HEK293 (cell line): ENCODE measurements around the gene ITGB4.

Experiments used
- CTCF ChIA-PET: fragments of 350-600 bp; formaldehyde crosslinking; extraction: SDS; loops from one replicate; lab custom pipeline; 2021; ENCODE audit warnings: antibody characterized with exemption; lab: Yijun Ruan, JAX
- POLR2A ChIA-PET: fragments of 300-600 bp; formaldehyde crosslinking; extraction: SDS; loops from one replicate; lab custom pipeline; 2020; ENCODE audit warnings: antibody characterized with exemption, inconsistent platforms; lab: Yijun Ruan, JAX
- H3K27ac ChIP-seq: fragments of 200-500 bp; sonication (Bioruptor generic); 2 replicates; pipeline ENCODE4 v1.5.1; 2014; ENCODE audit warnings: low read depth, low read length, control low read depth, inconsistent platforms; ENCODE audit errors: extremely low read depth
- H3K36me3 ChIP-seq, 2 experiments: fragments of 200-500 bp in 1 of 2; sonication (Bioruptor generic) in 1 of 2; 1 replicate in 1 of 2; 2 replicates in 1 of 2; pipeline ENCODE4 v1.5.1; 2014 to 2017; ENCODE audit warnings: inconsistent platforms in 2 of 2, low read length in 2 of 2; ENCODE audit not compliant: control insufficient read depth in 2 of 2, insufficient read depth in 1 of 2
- H3K4me1 ChIP-seq: fragments of 200-500 bp; sonication (Bioruptor generic); 2 replicates; pipeline ENCODE4 v1.5.1; 2014; ENCODE audit warnings: mild to moderate bottlenecking, low read length, inconsistent platforms; ENCODE audit not compliant: control insufficient read depth, insufficient read depth
- H3K4me3 ChIP-seq: 2 replicates; pipeline ENCODE4 v1.5.1; 2011; ENCODE audit warnings: low read depth, mild to moderate bottlenecking, control low read depth, low read length, moderate library complexity
- H3K9me3 ChIP-seq: fragments of 200-500 bp; sonication (Bioruptor generic); 2 replicates; pipeline ENCODE4 v1.5.1; 2014; ENCODE audit warnings: low read depth, low read length, inconsistent platforms; ENCODE audit not compliant: control insufficient read depth, insufficient read depth
- FEZF1 ChIP-seq: fragments of 450-650 bp; formaldehyde crosslinking; IDR thresholded peaks from 2 replicates; pipeline ENCODE4 v1.5.1; 2016; ENCODE audit warnings: missing biosample characterization, missing genetic modification characterization
- KLF16 ChIP-seq: fragments of 450-650 bp; formaldehyde crosslinking; IDR thresholded peaks from 2 replicates; pipeline ENCODE4 v1.5.1; 2017; ENCODE audit warnings: missing biosample characterization, missing genetic modification characterization
- OVOL3 ChIP-seq: fragments of 450-650 bp; formaldehyde crosslinking; IDR thresholded peaks from 2 replicates; pipeline ENCODE4 v1.5.1; 2016; ENCODE audit warnings: missing biosample characterization, missing genetic modification characterization
- ZBTB1 ChIP-seq: fragments of 450-650 bp; formaldehyde crosslinking; IDR thresholded peaks from 2 replicates; pipeline ENCODE4 v1.5.1; 2016; ENCODE audit warnings: missing biosample characterization, missing genetic modification characterization
- ZEB2 ChIP-seq: fragments of 450-650 bp; formaldehyde crosslinking; IDR thresholded peaks from 2 replicates; pipeline ENCODE4 v1.5.1; 2016; ENCODE audit warnings: missing biosample characterization, missing genetic modification characterization
- ZFHX2 ChIP-seq: fragments of 450-650 bp; formaldehyde crosslinking; conservative IDR thresholded peaks from 2 replicates; pipeline ENCODE4 v1.5.1; 2016; ENCODE audit warnings: missing biosample characterization, missing genetic modification characterization
- ZNF133 ChIP-seq: fragments of 450-650 bp; formaldehyde crosslinking; IDR thresholded peaks from 2 replicates; pipeline ENCODE4 v1.5.1; 2016; ENCODE audit warnings: missing biosample characterization, missing genetic modification characterization
- ZNF138 ChIP-seq: fragments of 450-650 bp; formaldehyde crosslinking; IDR thresholded peaks from 2 replicates; pipeline ENCODE4 v1.5.1; 2016; ENCODE audit warnings: missing biosample characterization, missing genetic modification characterization, borderline replicate concordance
- ZNF174 ChIP-seq: fragments of 450-650 bp; formaldehyde crosslinking; IDR thresholded peaks from 2 replicates; pipeline ENCODE4 v1.5.0; 2017; ENCODE audit warnings: missing biosample characterization, mild to moderate bottlenecking, missing genetic modification characterization
- ZNF19 ChIP-seq: fragments of 450-650 bp; formaldehyde crosslinking; IDR thresholded peaks from 2 replicates; pipeline ENCODE4; 2016; ENCODE audit warnings: missing biosample characterization, missing genetic modification characterization, low read depth
- ZNF223 ChIP-seq: fragments of 450-650 bp; formaldehyde crosslinking; IDR thresholded peaks from 2 replicates; pipeline ENCODE4 v1.5.1; 2016; ENCODE audit warnings: missing biosample characterization, missing genetic modification characterization
- ZNF24 ChIP-seq: fragments of 450-650 bp; formaldehyde crosslinking; IDR thresholded peaks from 2 replicates; pipeline ENCODE4 v1.5.1; 2016; ENCODE audit warnings: missing biosample characterization, missing genetic modification characterization
- ZNF292 ChIP-seq: fragments of 450-650 bp; formaldehyde crosslinking; IDR thresholded peaks from 2 replicates; pipeline ENCODE4 v1.5.1; 2016; ENCODE audit warnings: low read depth, missing biosample characterization, missing genetic modification characterization, borderline replicate concordance
- ZNF510 ChIP-seq: fragments of 450-650 bp; formaldehyde crosslinking; IDR thresholded peaks from 2 replicates; pipeline ENCODE4 v1.5.1; 2018; ENCODE audit warnings: mild to moderate bottlenecking, missing genetic modification characterization, missing biosample characterization; ENCODE audit not compliant: insufficient replicate concordance
- ZNF600 ChIP-seq: fragments of 450-650 bp; formaldehyde crosslinking; IDR thresholded peaks from 2 replicates; pipeline ENCODE4 v1.5.1; 2016; ENCODE audit warnings: missing biosample characterization, missing genetic modification characterization
- ZNF843 ChIP-seq: fragments of 450-650 bp; formaldehyde crosslinking; IDR thresholded peaks from 2 replicates; pipeline ENCODE4 v1.5.1; 2016; ENCODE audit warnings: missing biosample characterization, missing genetic modification characterization
- ZSCAN23 ChIP-seq: fragments of 450-650 bp; formaldehyde crosslinking; IDR thresholded peaks from 2 replicates; pipeline ENCODE4 v1.5.1; 2016; ENCODE audit warnings: missing biosample characterization, missing genetic modification characterization
- TF ChIP-seq, protein P1 (sequence below): fragments of 450-650 bp; formaldehyde crosslinking; IDR thresholded peaks from 2 replicates; pipeline ENCODE4 v1.5.1; 2016; ENCODE audit warnings: missing biosample characterization, missing genetic modification characterization
- TF ChIP-seq, protein P2 (sequence below): fragments of 450-650 bp; formaldehyde crosslinking; IDR thresholded peaks from 2 replicates; pipeline ENCODE4 v1.5.1; 2017; ENCODE audit warnings: missing biosample characterization, missing genetic modification characterization
- TF ChIP-seq, protein P3 (sequence below): fragments of 450-650 bp; formaldehyde crosslinking; IDR thresholded peaks from 2 replicates; pipeline ENCODE4 v1.5.0; 2017; ENCODE audit warnings: missing biosample characterization, missing genetic modification characterization, borderline replicate concordance

The ITGB4 gene

DNA sequence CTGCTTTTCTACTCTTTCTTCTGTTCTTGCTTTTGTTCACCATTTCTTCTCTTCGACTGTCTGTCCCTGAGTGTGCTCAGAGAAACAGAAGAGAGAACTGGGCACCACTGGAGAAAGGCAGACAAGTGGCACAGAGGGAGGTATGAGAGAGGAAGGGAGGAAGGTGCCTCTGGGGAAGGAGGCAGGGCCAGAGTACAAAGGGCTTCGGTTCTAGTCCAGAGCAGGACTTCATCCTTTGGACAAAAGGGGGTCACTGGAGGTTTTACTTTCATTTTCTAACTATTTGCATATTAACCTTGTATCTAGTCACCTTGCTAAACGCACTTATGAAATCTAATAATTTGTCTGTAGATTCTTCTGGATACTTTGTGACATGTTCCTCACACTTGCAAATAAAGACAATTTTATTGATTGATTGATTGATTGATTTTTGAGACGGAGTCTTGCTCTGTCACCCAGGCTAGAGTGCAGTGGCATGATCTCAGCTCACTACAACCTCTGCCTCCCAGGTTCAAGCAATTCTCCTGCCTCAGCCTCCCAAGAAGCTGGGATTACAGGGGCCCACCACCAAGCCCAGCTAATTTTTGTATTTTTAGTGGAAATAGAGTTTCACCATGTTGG, 13.5 kb downstream of the ITGB4 start (continued):
- TF ChIP-seq ZNF138 (tag by site-specific recombination) (no peak), ZBTB1 (no peak), ZSCAN23 (tag by site-specific recombination) (no peak), ZNF19 (no peak), ZNF292 (tag by site-specific recombination) (no peak), ZNF600 (tag by site-specific recombination) (no peak), ZNF24 (no peak), ZNF223 (no peak), ZEB2 (tag by site-specific recombination) (no peak), ZFHX2 (tag by site-specific recombination) (no peak)

DNA sequence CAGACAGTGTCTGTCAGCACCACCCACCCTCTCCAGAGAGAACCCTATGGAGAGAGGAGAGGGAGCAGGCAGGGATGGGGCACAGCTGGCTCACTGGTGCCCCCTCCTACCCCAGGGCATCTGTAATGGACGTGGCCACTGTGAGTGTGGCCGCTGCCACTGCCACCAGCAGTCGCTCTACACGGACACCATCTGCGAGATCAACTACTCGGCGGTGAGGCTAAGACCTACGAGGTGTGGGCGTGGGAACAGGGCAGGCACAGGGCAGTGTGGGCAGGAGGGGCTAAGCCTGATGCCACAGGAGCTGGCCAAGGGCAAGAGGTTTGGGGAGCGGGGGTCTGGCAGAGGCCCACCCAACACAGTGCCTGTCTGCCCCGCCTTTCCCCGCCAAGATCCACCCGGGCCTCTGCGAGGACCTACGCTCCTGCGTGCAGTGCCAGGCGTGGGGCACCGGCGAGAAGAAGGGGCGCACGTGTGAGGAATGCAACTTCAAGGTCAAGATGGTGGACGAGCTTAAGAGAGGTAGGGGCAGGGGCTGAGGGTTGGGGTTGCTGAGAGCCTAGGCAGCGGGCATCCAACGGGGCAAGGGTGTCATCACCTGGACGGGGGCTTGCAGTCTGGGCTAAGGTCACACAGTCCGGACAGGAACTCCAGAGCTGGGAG, 15.0 kb downstream of the ITGB4 start:
- TF ChIP-seq ZNF174 (no peak), ZNF843 (no peak), KLF16 (tag by site-specific recombination) (no peak), OVOL3 (tag by site-specific recombination) (no peak), ZNF223 (no peak), FEZF1 (tag by site-specific recombination) (no peak), ZNF510 (tag by site-specific recombination) (no peak), ZNF292 (tag by site-specific recombination) (no peak), ZNF133 (tag by site-specific recombination) (no peak)
- TF ChIP-seq, protein P1, sequence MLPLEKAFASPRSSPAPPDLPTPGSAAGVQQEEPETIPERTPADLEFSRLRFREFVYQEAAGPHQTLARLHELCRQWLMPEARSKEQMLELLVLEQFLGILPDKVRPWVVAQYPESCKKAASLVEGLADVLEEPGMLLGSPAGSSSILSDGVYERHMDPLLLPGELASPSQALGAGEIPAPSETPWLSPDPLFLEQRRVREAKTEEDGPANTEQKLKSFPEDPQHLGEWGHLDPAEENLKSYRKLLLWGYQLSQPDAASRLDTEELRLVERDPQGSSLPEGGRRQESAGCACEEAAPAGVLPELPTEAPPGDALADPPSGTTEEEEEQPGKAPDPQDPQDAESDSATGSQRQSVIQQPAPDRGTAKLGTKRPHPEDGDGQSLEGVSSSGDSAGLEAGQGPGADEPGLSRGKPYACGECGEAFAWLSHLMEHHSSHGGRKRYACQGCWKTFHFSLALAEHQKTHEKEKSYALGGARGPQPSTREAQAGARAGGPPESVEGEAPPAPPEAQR (tag by site-specific recombination): no peak
- TF ChIP-seq, protein P2, sequence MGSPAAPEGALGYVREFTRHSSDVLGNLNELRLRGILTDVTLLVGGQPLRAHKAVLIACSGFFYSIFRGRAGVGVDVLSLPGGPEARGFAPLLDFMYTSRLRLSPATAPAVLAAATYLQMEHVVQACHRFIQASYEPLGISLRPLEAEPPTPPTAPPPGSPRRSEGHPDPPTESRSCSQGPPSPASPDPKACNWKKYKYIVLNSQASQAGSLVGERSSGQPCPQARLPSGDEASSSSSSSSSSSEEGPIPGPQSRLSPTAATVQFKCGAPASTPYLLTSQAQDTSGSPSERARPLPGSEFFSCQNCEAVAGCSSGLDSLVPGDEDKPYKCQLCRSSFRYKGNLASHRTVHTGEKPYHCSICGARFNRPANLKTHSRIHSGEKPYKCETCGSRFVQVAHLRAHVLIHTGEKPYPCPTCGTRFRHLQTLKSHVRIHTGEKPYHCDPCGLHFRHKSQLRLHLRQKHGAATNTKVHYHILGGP (tag by site-specific recombination): no peak
- TF ChIP-seq, protein P3, sequence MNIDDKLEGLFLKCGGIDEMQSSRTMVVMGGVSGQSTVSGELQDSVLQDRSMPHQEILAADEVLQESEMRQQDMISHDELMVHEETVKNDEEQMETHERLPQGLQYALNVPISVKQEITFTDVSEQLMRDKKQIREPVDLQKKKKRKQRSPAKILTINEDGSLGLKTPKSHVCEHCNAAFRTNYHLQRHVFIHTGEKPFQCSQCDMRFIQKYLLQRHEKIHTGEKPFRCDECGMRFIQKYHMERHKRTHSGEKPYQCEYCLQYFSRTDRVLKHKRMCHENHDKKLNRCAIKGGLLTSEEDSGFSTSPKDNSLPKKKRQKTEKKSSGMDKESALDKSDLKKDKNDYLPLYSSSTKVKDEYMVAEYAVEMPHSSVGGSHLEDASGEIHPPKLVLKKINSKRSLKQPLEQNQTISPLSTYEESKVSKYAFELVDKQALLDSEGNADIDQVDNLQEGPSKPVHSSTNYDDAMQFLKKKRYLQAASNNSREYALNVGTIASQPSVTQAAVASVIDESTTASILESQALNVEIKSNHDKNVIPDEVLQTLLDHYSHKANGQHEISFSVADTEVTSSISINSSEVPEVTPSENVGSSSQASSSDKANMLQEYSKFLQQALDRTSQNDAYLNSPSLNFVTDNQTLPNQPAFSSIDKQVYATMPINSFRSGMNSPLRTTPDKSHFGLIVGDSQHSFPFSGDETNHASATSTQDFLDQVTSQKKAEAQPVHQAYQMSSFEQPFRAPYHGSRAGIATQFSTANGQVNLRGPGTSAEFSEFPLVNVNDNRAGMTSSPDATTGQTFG (tag by site-specific recombination): no peak
- Histone ChIP-seq H3K27ac (no peak overlapping the region), H3K9me3 (no peaks in the 10 kb centered on the region), H3K36me3 (no peaks in the 10 kb centered on the region), H3K4me1 (no peaks in the 10 kb centered on the region), H3K4me3 (no peak overlapping the region)
- ChIA-PET CTCF (interaction anchor here (0.6 to 8.8 kb wide), 2 partner anchors 13 to 1693 kb away, joined by 3 to 106 read pairs; no protein-coding TSS in a partner anchor), POLR2A (no interaction called here)
